Stomach smooth muscle (tissue), 2 donors: ENCODE measurements around the gene ATP6V1G3.
"Not testable (repeated sequence)": the region's sequence is repeated elsewhere in the genome, so short reads cannot be mapped to it uniquely, and the experiment has no call there.

Experiments used
- H3K27ac ChIP-seq: one replicate; pipeline ENCODE4 v1.7.0; 2013; ENCODE audit warnings: mild to moderate bottlenecking, low read length, inconsistent platforms
- H3K27me3 ChIP-seq, 2 donors: one replicate each; pipeline ENCODE4 v1.7.0; 2013; ENCODE audit warnings: low read length in 2 of 2; ENCODE audit not compliant: insufficient read depth in 2 of 2, control insufficient read depth in 1 of 2
- H3K36me3 ChIP-seq, 2 donors: one replicate each; pipeline ENCODE4 v1.7.0; 2013; ENCODE audit warnings: low read length in 2 of 2; ENCODE audit not compliant: control insufficient read depth in 2 of 2, insufficient read depth in 2 of 2
- H3K4me1 ChIP-seq: one replicate; pipeline ENCODE4 v1.7.0; 2013; ENCODE audit warnings: low read length; ENCODE audit not compliant: control insufficient read depth, insufficient read depth
- H3K4me3 ChIP-seq, 2 donors: one replicate each; pipeline ENCODE4 v1.7.0; 2013; ENCODE audit warnings: low read length in 2 of 2
- H3K9ac ChIP-seq, 2 donors: one replicate each; pipeline ENCODE4 v1.7.0; 2013; ENCODE audit warnings: low read length in 2 of 2, mild to moderate bottlenecking in 1 of 2
- H3K9me3 ChIP-seq, 2 donors: one replicate each; pipeline ENCODE4 v1.7.0; 2013; ENCODE audit warnings: low read length in 2 of 2; ENCODE audit not compliant: control insufficient read depth in 2 of 2
- donor health status: healthy.
- donor health status: Pancreatic carcinoma.

The ATP6V1G3 gene

GRCh38 chr1:198483006-198483405, 57.5 kb downstream of the ATP6V1G3 start:
- Histone ChIP-seq H3K4me1 (no peaks in the 10 kb centered on the region), H3K27ac (no peak overlapping the region), H3K27me3 (no peaks in the 10 kb centered on the region), H3K36me3 (no peaks in the 10 kb centered on the region), H3K9ac (no peak overlapping the region), H3K4me3 (no peak overlapping the region), H3K9me3 (no peaks in the 10 kb centered on the region)

- Histone ChIP-seq H3K36me3 (no peaks in the 10 kb centered on the region), H3K9me3 (no peaks in the 10 kb centered on the region), H3K27me3 (no peaks in the 10 kb centered on the region), H3K4me1 (no peaks in the 10 kb centered on the region), H3K27ac (no peak overlapping the region), H3K9ac (no peak overlapping the region), H3K4me3 (no peak overlapping the region)
Measured at GRCh38 chr1:198481661-198482060, 58.8 kb downstream of the ATP6V1G3 start.

GRCh38 chr1:198480876-198481275, 59.6 kb downstream of the ATP6V1G3 start:
- H3K4me1 ChIP-seq, result no peaks in the 10 kb centered on the region
- no peaks in the 10 kb centered on the region for H3K27me3 ChIP-seq
- no peak overlapping the region for H3K4me3 ChIP-seq
- H3K9ac ChIP-seq, result no peak overlapping the region
- no peak overlapping the region for H3K27ac ChIP-seq
- no peaks in the 10 kb centered on the region for H3K36me3 ChIP-seq
- no peaks in the 10 kb centered on the region for H3K9me3 ChIP-seq

- not testable (repeated sequence) for H3K9ac ChIP-seq, H3K27ac ChIP-seq, H3K4me3 ChIP-seq, H3K27me3 ChIP-seq, H3K36me3 ChIP-seq, H3K9me3 ChIP-seq, H3K4me1 ChIP-seq
Measured at GRCh38 chr1:198477354-198477753, 63.1 kb downstream of the ATP6V1G3 start.
